BLaER1 (cell line): ENCODE measurements around the gene PLVAP.

Experiments used
- H3K27ac ChIP-seq: shearing (Covaris generic); formaldehyde crosslinking; 2 replicates; pipeline ENCODE4 v1.8.1; 2022
- H3K27me3 ChIP-seq: shearing (Covaris generic); formaldehyde crosslinking; 2 replicates; pipeline ENCODE4 v1.8.1; 2022
- H3K36me3 ChIP-seq: shearing (Covaris generic); formaldehyde crosslinking; 2 replicates; pipeline ENCODE4 v1.8.1; 2022
- H3K4me1 ChIP-seq: shearing (Covaris generic); formaldehyde crosslinking; 2 replicates; pipeline ENCODE4 v1.8.1; 2022
- H3K4me2 ChIP-seq: shearing (Covaris generic); formaldehyde crosslinking; 2 replicates; pipeline ENCODE4 v1.8.1; 2022
- H3K4me3 ChIP-seq: shearing (Covaris generic); formaldehyde crosslinking; 2 replicates; pipeline ENCODE4 v1.8.1; 2022
- H3K9ac ChIP-seq: shearing (Covaris generic); formaldehyde crosslinking; 2 replicates; pipeline ENCODE4 v1.8.1; 2022
- H3K9me3 ChIP-seq: shearing (Covaris generic); formaldehyde crosslinking; 2 replicates; pipeline ENCODE4 v1.8.1; 2022
- H4K20me1 ChIP-seq: shearing (Covaris generic); formaldehyde crosslinking; 2 replicates; pipeline ENCODE4 v1.8.1; 2022
- Cebpa-rat ChIP-seq: shearing (Covaris generic); IDR thresholded peaks from 2 replicates; pipeline ENCODE4 v1.8.1; 2022

The PLVAP gene

GRCh38 chr19:17402982-17403855 is 26.1 kb upstream of the PLVAP start:
- Histone ChIP-seq H3K9me3 (no peaks in the 10 kb centered on the region), H4K20me1 (no peaks in the 10 kb centered on the region), H3K9ac (no peak overlapping the region), H3K27ac (no peak overlapping the region), H3K4me1 (peaks cover 53% of the 10 kb centered on the region), H3K36me3 (peaks cover 33% of the 10 kb centered on the region), H3K4me2 (peak overlapping the region; percentile 30; the same call in 1 of the 2 replicates), H3K27me3 (no peaks in the 10 kb centered on the region), H3K4me3 (no peak overlapping the region)
- TF ChIP-seq Cebpa-rat, result no peak

GRCh38 chr19:17401628-17402027 is 24.5 kb upstream of the PLVAP start:
- peaks cover 38% of the 10 kb centered on the region for H3K4me1 ChIP-seq
- H3K27me3 ChIP-seq, result no peaks in the 10 kb centered on the region
- TF ChIP-seq Cebpa-rat, result no peak
- H3K27ac ChIP-seq, result no peak overlapping the region
- no peak overlapping the region for H3K9ac ChIP-seq
- H3K4me3 ChIP-seq, result no peak overlapping the region
- no peak overlapping the region for H3K4me2 ChIP-seq
- no peaks in the 10 kb centered on the region for H3K9me3 ChIP-seq
- H4K20me1 ChIP-seq, result no peaks in the 10 kb centered on the region
- peaks cover 44% of the 10 kb centered on the region for H3K36me3 ChIP-seq

GRCh38 chr19:17398902-17399527 is 21.9 kb upstream of the PLVAP start:
- no peaks in the 10 kb centered on the region for H4K20me1 ChIP-seq
- H3K4me3 ChIP-seq, result no peak overlapping the region
- H3K9me3 ChIP-seq, result no peaks in the 10 kb centered on the region
- no peaks in the 10 kb centered on the region for H3K27me3 ChIP-seq
- no peak for TF ChIP-seq Cebpa-rat
- H3K4me2 ChIP-seq, result no peak overlapping the region
- H3K9ac ChIP-seq, result no peak overlapping the region
- H3K4me1 ChIP-seq, result peaks cover 32% of the 10 kb centered on the region
- no peak overlapping the region for H3K27ac ChIP-seq
- peaks cover 44% of the 10 kb centered on the region for H3K36me3 ChIP-seq

- peak overlapping the region; percentile 53 for H3K4me2 ChIP-seq
- H3K4me3 ChIP-seq, result no peak overlapping the region
- peaks cover 8% of the 10 kb centered on the region; the same call in 1 of the 2 replicates for H3K27me3 ChIP-seq
- H3K4me1 ChIP-seq, result peaks cover 54% of the 10 kb centered on the region
- no peak overlapping the region for H3K27ac ChIP-seq
- TF ChIP-seq Cebpa-rat, result no peak
- no peak overlapping the region for H3K9ac ChIP-seq
- no peaks in the 10 kb centered on the region for H4K20me1 ChIP-seq
- H3K36me3 ChIP-seq, result peaks cover 14% of the 10 kb centered on the region; the same call in 1 of the 2 replicates
- no peaks in the 10 kb centered on the region for H3K9me3 ChIP-seq
These were observed 17.8 kb upstream of the PLVAP start for GRCh38 chr19:17394891-17395415.

GRCh38 chr19:17393914-17394313 is 16.8 kb upstream of the PLVAP start, which contains the start of gene CCDC194:
Gene CCDC194 (minus strand): TSS chr19:17394196. CDS start chr19:17394158, 38 bp downstream.
- H4K20me1 ChIP-seq, result no peaks in the 10 kb centered on the region
- 0 out of 2 replicates have a peak, but pooled peaks cover 4% of the 10 kb centered on the region for H3K9me3 ChIP-seq
- H3K36me3 ChIP-seq, result peaks cover 10% of the 10 kb centered on the region; the same call in 1 of the 2 replicates
- no peak for TF ChIP-seq Cebpa-rat
- peaks cover 14% of the 10 kb centered on the region; the same call in 1 of the 2 replicates for H3K27me3 ChIP-seq
- no peak within 1 kb of the TSS for H3K9ac ChIP-seq
- H3K27ac ChIP-seq, result no peak within 1 kb of the TSS
- H3K4me3 ChIP-seq, result no peak within 1 kb of the TSS
- H3K4me2 ChIP-seq, result peak within 1 kb of the TSS; percentile 53
- peaks cover 46% of the 10 kb centered on the region for H3K4me1 ChIP-seq

- Histone ChIP-seq H3K9me3 (0 out of 2 replicates have a peak, but pooled peaks cover 4% of the 10 kb centered on the region), H3K4me2 (0 out of 2 replicates have a peak overlapping the region, but pooled peaks have one; percentile 100), H4K20me1 (no peaks in the 10 kb centered on the region), H3K27ac (no peak overlapping the region), H3K36me3 (peaks cover 10% of the 10 kb centered on the region; the same call in 1 of the 2 replicates), H3K4me3 (no peak overlapping the region), H3K4me1 (peaks cover 46% of the 10 kb centered on the region), H3K9ac (no peak overlapping the region), H3K27me3 (peaks cover 14% of the 10 kb centered on the region; the same call in 1 of the 2 replicates)
- no peak for TF ChIP-seq Cebpa-rat
These were observed 15.9 kb upstream of the PLVAP start for GRCh38 chr19:17393002-17393401.

GRCh38 chr19:17391371-17392151 is 14.4 kb upstream of the PLVAP start:
- H3K9me3 ChIP-seq, result 0 out of 2 replicates have a peak, but pooled peaks cover 4% of the 10 kb centered on the region
- H3K4me2 ChIP-seq, result peak overlapping the region; percentile 100
- H3K4me1 ChIP-seq, result peaks cover 46% of the 10 kb centered on the region
- H3K9ac ChIP-seq, result peak overlapping the region; percentile 26
- no peaks in the 10 kb centered on the region for H3K36me3 ChIP-seq
- peaks cover 14% of the 10 kb centered on the region; the same call in 1 of the 2 replicates for H3K27me3 ChIP-seq
- H3K4me3 ChIP-seq, result peak overlapping the region; percentile 72
- TF ChIP-seq Cebpa-rat, result no peak
- H3K27ac ChIP-seq, result peak overlapping the region; percentile 1; the same call in 1 of the 2 replicates
- H4K20me1 ChIP-seq, result no peaks in the 10 kb centered on the region

- no peak for TF ChIP-seq Cebpa-rat
- Histone ChIP-seq H3K4me1 (peaks cover 48% of the 10 kb centered on the region), H3K9me3 (0 out of 2 replicates have a peak, but pooled peaks cover 4% of the 10 kb centered on the region), H3K27me3 (peaks cover 14% of the 10 kb centered on the region; the same call in 1 of the 2 replicates), H3K27ac (no peak overlapping the region), H3K9ac (peak overlapping the region; percentile 68), H3K4me2 (peak overlapping the region; percentile 100), H3K4me3 (peak overlapping the region; percentile 72), H3K36me3 (no peaks in the 10 kb centered on the region), H4K20me1 (no peaks in the 10 kb centered on the region)
These were observed 13.7 kb upstream of the PLVAP start for GRCh38 chr19:17390665-17391370.
